Left kidney (tissue), 2 donors: ENCODE measurements around the gene ATF6. TPM values are rescaled to one million over a fixed set of nuclear protein-coding genes. Genes with fewer than 3 reads are reported as not detected.
"Not testable (repeated sequence)": the region's sequence is repeated elsewhere in the genome, so short reads cannot be mapped to it uniquely, and the experiment has no call there.

ENCODE experiments used
- DNase-seq: peaks from one replicate; pipeline ENCODE4 v3.0.0-alpha.2; 2013
- polyA plus RNA-seq: library from polyadenylated mRNA; unstranded; fragments of 120-200 nt; gene quantifications from one replicate; pipeline ENCODE4 v1.2.1, GENCODE V29; 2013; ENCODE audit not compliant: insufficient read length

Gene ATF6
- polyA plus RNA-seq, 1 donor, result 35.1 TPM

- DNase-seq, result not testable (repeated sequence)
Measured at GRCh38 chr1:161832299-161832907, 66.3 kb downstream of the ATF6 start.

- no peak for DNase-seq
Measured at GRCh38 chr1:161834967-161835550, 68.9 kb downstream of the ATF6 start.

DNA sequence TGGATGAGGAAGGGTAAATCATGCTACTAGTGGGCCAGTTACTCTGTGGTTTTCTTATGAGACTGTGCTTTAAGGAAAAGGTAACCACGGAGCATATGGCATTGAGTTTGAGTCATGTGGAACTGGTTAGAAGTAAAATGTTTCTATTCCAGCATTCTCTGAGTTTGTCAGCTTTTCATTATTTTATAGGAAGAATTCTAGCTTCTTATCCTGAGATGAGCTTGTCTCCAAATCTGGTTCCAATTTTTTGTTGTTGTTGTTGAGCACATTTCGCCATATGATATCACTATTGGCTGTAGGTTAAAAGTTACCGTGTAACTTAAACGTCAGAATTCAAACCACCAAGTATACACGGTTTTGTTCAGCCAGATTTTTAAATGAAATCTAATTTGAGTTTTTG, 69.9 kb downstream of the ATF6 start:
- no peak for DNase-seq

DNA sequence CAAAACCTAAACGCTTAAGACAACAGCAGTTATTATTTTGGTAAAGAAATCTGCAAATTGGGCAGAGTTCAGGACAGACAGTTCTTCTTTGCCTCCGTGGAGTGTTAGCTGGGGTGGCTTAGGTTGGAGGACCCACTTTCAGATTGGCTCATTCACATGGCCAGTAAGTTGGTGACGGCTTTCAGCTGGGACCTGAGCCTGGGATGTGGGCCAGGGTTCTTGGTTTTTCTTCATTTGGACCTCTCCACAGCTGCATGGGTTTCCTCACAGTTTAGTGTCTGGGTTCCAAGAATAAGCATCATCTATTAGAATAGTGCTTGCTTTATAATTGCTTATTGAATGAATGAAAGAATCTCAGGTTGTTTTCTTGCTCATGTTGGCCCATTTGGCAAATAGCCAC, 72.2 kb downstream of the ATF6 start:
- DNase-seq, result no peak

GRCh38 chr1:161838885-161839284, 72.8 kb downstream of the ATF6 start:
- no peak for DNase-seq

DNA sequence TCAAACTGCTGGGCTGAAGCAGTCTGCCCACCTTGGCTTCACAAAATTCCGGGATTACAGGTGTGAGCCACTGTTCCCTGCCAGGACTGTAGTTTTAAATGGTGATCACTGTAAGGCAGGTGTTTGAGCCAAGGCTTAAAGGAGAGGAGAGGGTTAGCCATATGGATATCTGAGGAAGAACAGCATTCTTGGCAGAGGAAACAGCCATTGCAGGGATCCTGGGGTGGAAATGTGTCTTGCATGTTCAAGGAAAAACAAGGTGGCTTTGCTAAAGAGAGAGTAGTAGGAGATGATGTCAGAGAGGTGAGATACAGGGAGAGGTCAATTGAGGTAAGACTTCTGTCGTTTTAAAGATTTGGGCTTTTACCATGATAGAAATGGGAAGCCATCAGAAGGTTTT, 73.5 kb downstream of the ATF6 start:
- DNase-seq, result no peak

- DNase-seq, result no peak
Measured at GRCh38 chr1:161840363-161840762, 74.2 kb downstream of the ATF6 start.

- no peak for DNase-seq
Measured at GRCh38 chr1:161843156-161843555, 77.0 kb downstream of the ATF6 start.

- no peak for DNase-seq
Measured at GRCh38 chr1:161844696-161845095, 78.6 kb downstream of the ATF6 start.

GRCh38 chr1:161848676-161849075, 82.6 kb downstream of the ATF6 start:
- no peak for DNase-seq

GRCh38 chr1:161849518-161849917, 83.4 kb downstream of the ATF6 start:
- DNase-seq, result no peak

- DNase-seq, result no peak
Measured at GRCh38 chr1:161855260-161855659, 89.1 kb downstream of the ATF6 start.

GRCh38 chr1:161858271-161858670, 92.2 kb downstream of the ATF6 start:
- DNase-seq, result no peak

- no peak for DNase-seq
Measured at GRCh38 chr1:161863549-161863948, 97.4 kb downstream of the ATF6 start.

- DNase-seq, result peak; percentile 40
Measured at GRCh38 chr1:161864577-161864976, 98.5 kb downstream of the ATF6 start.

- DNase-seq, result peak; percentile 10
Measured at GRCh38 chr1:161866241-161866640, 100.1 kb downstream of the ATF6 start.

- no peak for DNase-seq
Measured at GRCh38 chr1:161868832-161869231, 102.7 kb downstream of the ATF6 start.

GRCh38 chr1:161869291-161869690, 103.2 kb downstream of the ATF6 start:
- no peak for DNase-seq

DNA sequence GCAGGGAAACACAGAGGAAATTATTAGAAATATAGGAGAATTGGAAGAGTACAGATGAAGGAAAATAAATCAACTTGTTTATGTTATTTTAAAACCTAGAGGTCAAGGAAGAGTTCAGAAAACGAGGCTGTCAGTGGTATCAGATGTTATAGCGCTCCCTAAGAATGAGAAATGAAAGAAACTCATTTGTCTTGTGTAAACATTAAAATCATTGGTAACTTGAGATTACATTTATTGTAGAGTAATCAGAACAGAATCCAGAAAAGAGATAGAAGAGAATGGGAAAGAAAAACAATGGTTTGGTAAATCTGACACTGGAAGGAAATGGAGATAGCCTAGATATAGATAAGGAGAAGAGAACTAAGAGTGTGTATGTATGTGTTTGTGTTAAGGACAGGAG, 106.4 kb downstream of the ATF6 start:
- no peak for DNase-seq

GRCh38 chr1:161879261-161879660, 113.1 kb downstream of the ATF6 start:
- no peak for DNase-seq

- DNase-seq, result no peak
Measured at GRCh38 chr1:161884475-161884874, 118.4 kb downstream of the ATF6 start.

DNA sequence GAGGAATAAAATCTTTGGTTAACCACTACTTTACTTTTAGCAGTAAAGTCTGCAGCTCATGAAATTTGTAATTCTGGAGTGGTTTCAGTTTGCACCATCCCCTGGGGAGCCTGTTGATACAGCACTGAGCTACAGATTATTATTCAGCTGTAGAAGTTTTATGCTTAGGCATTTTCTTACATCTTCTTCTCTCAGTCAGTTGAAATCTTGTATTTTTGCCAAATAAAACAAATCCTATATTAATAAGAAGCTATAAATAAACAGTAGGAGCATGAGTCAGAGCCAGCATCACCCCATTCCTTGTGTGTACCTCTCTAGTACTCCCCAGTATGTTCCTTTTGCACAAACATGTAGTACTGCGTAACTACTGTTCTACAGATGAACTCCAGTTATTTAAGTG, 118.9 kb downstream of the ATF6 start:
- DNase-seq, result no peak

DNA sequence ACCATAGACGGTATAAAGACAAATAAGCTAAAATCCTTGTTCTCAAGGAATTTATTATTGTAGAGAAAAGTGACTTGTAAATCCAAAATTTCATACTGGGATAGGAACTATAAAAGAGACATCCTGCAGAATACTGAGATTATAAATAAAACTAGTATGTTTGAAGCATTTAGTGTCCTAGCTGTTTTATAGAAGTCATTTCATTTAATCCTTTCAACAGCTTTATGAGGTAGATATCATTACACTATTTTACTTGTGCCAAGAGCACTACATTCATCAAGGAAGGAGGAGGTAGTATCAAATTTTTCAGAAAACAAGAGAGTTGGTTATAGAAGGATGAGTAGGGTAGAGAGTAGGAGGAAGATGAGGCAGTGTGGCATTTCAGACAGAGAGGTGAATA, 119.6 kb downstream of the ATF6 start:
- DNase-seq, result no peak

DNA sequence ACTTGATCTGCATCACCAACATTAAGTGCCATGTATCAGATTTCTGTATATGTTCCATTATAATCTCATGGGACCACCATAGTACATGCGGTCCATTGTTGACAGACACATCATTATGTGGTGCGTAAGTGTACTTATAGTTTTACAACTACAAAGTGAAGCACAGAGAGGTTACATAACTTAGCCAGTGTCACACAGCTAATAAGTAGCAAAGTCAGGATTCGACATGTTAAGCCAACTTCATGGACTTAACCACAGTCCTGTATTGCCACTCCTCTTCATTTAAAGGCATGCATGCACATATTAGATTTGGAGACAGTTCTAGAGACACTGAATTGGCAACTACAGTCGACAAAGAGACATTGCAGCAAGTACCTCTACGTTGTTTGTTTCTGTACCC, 120.5 kb downstream of the ATF6 start:
- no peak for DNase-seq
